ENCODE results near the gene FBXW4. TPM values are rescaled to one million over a fixed set of nuclear protein-coding genes. Genes with fewer than 3 reads are reported as not detected.

FBXW4 gene
- polyA plus RNA-seq, 1 of the 3 experiments (the other 2 are of a cell fraction), result 27.6 TPM

GRCh38 chr10:101561068-101561915 is 133.7 kb downstream of the FBXW4 start:
- H3K4me3 ChIP-seq (ENCODE audit: low read depth in 2 of 2, low read length in 1 of 2), result no peak overlapping the region
- WGBS (ENCODE audit: low lambda C conversion rate), result 96% methylated on average over 10 of the region's 15 CpGs
- H3K9me2 ChIP-seq, result no peaks in the 10 kb centered on the region
- H3K4me2 ChIP-seq, result no peak overlapping the region
- CTCF ChIA-PET, result interaction anchor here (0.7 to 10.1 kb wide), 9 partner anchors 10 to 400 kb away, joined by 3 to 58 read pairs (median 5); no protein-coding TSS in a partner anchor
- POLR2A ChIA-PET, result no interaction called here
- H3K27ac ChIP-seq (ENCODE audit: low read depth in 2 of 2, low read length in 1 of 2), result no peak overlapping the region; a peak in 1 of 4 replicates
- H2AFZ ChIP-seq (ENCODE audit: low read depth), result no peak overlapping the region
- TF ChIP-seq ZBTB33 (IDR thresholded peaks at IDR 0.05; ENCODE audit: borderline replicate concordance, low read depth) (no peak), IRF3 (IDR thresholded peaks at IDR 0.05; ENCODE audit: low read depth, low read length) (no peak), PBX3 (IDR thresholded peaks at IDR 0.05) (no peak), MXI1 (IDR thresholded peaks at IDR 0.05; ENCODE audit: low read depth, low read length) (no peak), FOSL2 (IDR thresholded peaks at IDR 0.05; ENCODE audit: borderline replicate concordance, low read depth) (no peak), ELF1 (IDR thresholded peaks at IDR 0.05) (no peak), POLR2AphosphoS5 (IDR thresholded peaks at IDR 0.05; ENCODE audit: low read depth, low read length) (no peak), RCOR1 (IDR thresholded peaks at IDR 0.05; ENCODE audit: low read length) (no peak), MAX (IDR thresholded peaks at IDR 0.05; ENCODE audit: low read depth) (no peak), YY1 (IDR thresholded peaks at IDR 0.05; ENCODE audit: low read depth) (no peak), USF2 (IDR thresholded peaks at IDR 0.05; ENCODE audit: borderline replicate concordance, low read depth, low read length) (no peak), SIN3A (IDR thresholded peaks at IDR 0.05; ENCODE audit: borderline replicate concordance, low read depth, low read length) (no peak), TEAD4 (IDR thresholded peaks at IDR 0.05; ENCODE audit: borderline replicate concordance, insufficient read depth) (no peak), CTCF (IDR thresholded peaks at IDR 0.05) (no peak), TAF1 (IDR thresholded peaks at IDR 0.05; ENCODE audit: borderline replicate concordance, low read depth, low read length) (no peak), EZH2phosphoT487 (IDR thresholded peaks at IDR 0.05; ENCODE audit: borderline replicate concordance, low read depth) (no peak)
- H3K27me3 ChIP-seq (ENCODE audit: insufficient read depth), result no peaks in the 10 kb centered on the region; the same call in 1 of the 2 replicates
- no peaks in the 10 kb centered on the region for H3K9me3 ChIP-seq
- no peaks in the 10 kb centered on the region for H3K36me3 ChIP-seq (replicated peaks in 1 of 2; ENCODE audit: control insufficient read depth in 1 of 2, insufficient read depth in 2 of 2, low read length in 1 of 2)
- no peak for DNase-seq
- H3F3A ChIP-seq (replicated peaks; ENCODE audit: insufficient read depth), result no peaks in the 10 kb centered on the region
- no peak overlapping the region for H3K9ac ChIP-seq
- no peaks in the 10 kb centered on the region for H3K79me2 ChIP-seq (ENCODE audit: insufficient read depth)
- H4K20me1 ChIP-seq (ENCODE audit: insufficient read depth), result no peaks in the 10 kb centered on the region
- H3K4me1 ChIP-seq (ENCODE audit: control insufficient read depth in 1 of 2, insufficient read depth in 2 of 2, low read depth in 1 of 2, low read length in 1 of 2), result peaks cover 0 to 54% of the 10 kb centered on the region in 2 experiments; a peak in 1 of 4 replicates
